ENCODE measurements around the gene NR1H3. TPM values are rescaled to one million over a fixed set of nuclear protein-coding genes. Genes with fewer than 3 reads are reported as not detected.
A peak's percentile ranks its signal among the peaks of the same experiment; 100 is the strongest.

NR1H3 gene
- total RNA-seq, 2 donors from 2014 or later: 15.9 to 23.2 TPM

DNA sequence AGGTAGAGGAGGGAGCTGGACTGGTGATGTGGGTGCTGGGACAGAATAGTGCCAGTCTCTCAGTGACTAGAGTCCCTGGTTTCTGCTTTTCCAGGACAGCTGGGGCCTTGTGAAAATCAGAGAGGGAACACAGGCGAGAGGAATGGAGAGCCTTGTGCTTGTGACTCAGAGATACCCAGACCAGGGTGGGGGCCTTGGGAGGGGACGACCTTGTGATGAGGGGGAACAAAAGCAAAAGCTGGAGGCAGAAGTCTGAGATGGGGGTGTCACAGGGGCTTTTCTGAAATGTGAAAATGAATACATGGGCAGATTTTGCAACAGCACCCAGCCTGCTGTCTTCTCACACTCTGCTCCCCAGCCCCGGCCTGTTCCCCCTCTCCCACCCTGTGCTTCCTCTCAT is 3.4 kb upstream of the NR1H3 start:
- H3K4me3 ChIP-seq: no peak overlapping the region

GRCh38 chr11:47256374-47256773 is 1.4 kb upstream of the NR1H3 start:
- H3K4me1 ChIP-seq: peaks cover 0 to 60% of the 10 kb centered on the region in 2 donors

More for the DNA sequence above, 3.4 kb upstream of the NR1H3 start:
- Histone ChIP-seq H3K27ac (peak overlapping the region; percentile 75 to 80), H3K9me3 (no peaks in the 10 kb centered on the region), H3K4me1 (peaks cover 0 to 61% of the 10 kb centered on the region in 2 donors), H3K27me3 (no peaks in the 10 kb centered on the region), H3K36me3 (no peaks in the 10 kb centered on the region)
- TF ChIP-seq CTCF (IDR thresholded peaks at IDR 0.05): no peak
- DNase-seq (ENCODE audit: low spot score): no peak

DNA sequence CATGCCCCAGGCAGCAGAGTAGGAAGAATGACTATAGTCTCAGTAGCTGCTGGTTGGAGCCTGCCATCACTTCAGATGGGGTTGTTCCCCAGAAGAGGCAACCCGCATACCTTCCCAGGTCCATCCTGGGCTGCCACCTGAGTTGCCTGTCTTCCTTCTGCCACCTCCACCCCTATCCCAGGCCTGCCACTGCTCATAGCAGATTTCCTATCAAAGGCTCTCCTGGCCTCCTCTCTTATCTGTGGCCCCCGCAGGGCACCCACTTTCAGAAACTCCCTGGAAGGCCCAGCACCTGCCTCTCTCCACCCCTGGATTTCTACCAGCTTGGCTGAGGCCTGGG is 649 bp upstream of the NR1H3 start:
- Histone ChIP-seq H3K27ac (peak overlapping the region; percentile 83 to 86), H3K27me3 (no peaks in the 10 kb centered on the region), H3K36me3 (no peaks in the 10 kb centered on the region), H3K9me3 (no peaks in the 10 kb centered on the region), H3K4me1 (peaks cover 0 to 60% of the 10 kb centered on the region in 2 donors), H3K4me3 (peak overlapping the region in 1 of 2 donors; percentile 47)
- no peak for TF ChIP-seq CTCF (IDR thresholded peaks at IDR 0.05)
- DNase-seq (ENCODE audit: low spot score): no peak

More at GRCh38 chr11:47256374-47256773, 1.4 kb upstream of the NR1H3 start:
- H3K9me3 ChIP-seq: no peaks in the 10 kb centered on the region
- DNase-seq (ENCODE audit: low spot score): no peak
- no peak overlapping the region for H3K4me3 ChIP-seq
- H3K27ac ChIP-seq: no peak overlapping the region
- H3K36me3 ChIP-seq: no peaks in the 10 kb centered on the region
- no peaks in the 10 kb centered on the region for H3K27me3 ChIP-seq
- no peak for TF ChIP-seq CTCF (IDR thresholded peaks at IDR 0.05)

DNA sequence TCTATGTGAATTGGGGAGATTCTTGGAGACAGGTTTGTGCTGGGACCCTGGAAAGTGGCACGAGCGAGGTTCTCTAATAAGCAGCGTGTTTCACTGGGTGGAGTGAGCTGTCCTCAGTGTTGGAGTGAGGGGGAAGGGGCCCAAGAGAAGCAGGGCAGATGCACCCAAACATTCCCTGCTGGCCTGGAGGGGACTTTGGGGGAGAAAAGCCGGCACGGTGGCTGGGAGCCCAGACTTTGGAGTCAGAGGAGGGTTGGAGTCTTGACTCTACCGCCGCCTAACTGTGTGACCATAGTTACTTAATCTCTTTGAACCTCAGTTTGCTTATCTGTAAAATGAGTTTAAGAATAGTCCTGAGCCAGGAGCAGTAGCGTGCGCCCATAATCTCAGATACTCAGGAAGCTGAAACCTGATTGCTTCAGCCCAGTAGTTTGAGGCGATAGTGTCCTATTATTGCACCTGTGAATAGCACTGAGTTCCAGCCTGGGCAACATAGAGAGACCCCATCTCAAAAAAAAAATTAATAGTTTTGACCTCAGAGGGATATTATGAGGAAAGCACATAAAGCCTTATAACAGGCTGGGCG is 614 bp downstream of the NR1H3 start:
- no peaks in the 10 kb centered on the region for H3K9me3 ChIP-seq
- peak overlapping the region; percentile 25 to 47 for H3K4me3 ChIP-seq
- H3K4me1 ChIP-seq: peaks cover 0 to 59% of the 10 kb centered on the region in 2 donors
- H3K27ac ChIP-seq: peak overlapping the region; percentile 83 to 86
- no peaks in the 10 kb centered on the region for H3K27me3 ChIP-seq
- no peak for DNase-seq (ENCODE audit: low spot score)
- no peak for TF ChIP-seq CTCF (IDR thresholded peaks at IDR 0.05)
- H3K36me3 ChIP-seq: no peaks in the 10 kb centered on the region

- Histone ChIP-seq H3K4me1 (peaks cover 0 to 49% of the 10 kb centered on the region in 2 donors), H3K9me3 (no peaks in the 10 kb centered on the region), H3K27ac (peak overlapping the region; percentile 25 to 86), H3K4me3 (no peak overlapping the region), H3K27me3 (no peaks in the 10 kb centered on the region), H3K36me3 (no peaks in the 10 kb centered on the region)
- TF ChIP-seq CTCF (IDR thresholded peaks at IDR 0.05): peak; percentile 32 to 77
- no peak for DNase-seq (ENCODE audit: low spot score)
Observed at GRCh38 chr11:47259232-47259977, 1.6 kb downstream of the NR1H3 start.

Data from right atrium auricular region (tissue), 2 donors.